ENCODE data around the gene NELFE.

DNA sequence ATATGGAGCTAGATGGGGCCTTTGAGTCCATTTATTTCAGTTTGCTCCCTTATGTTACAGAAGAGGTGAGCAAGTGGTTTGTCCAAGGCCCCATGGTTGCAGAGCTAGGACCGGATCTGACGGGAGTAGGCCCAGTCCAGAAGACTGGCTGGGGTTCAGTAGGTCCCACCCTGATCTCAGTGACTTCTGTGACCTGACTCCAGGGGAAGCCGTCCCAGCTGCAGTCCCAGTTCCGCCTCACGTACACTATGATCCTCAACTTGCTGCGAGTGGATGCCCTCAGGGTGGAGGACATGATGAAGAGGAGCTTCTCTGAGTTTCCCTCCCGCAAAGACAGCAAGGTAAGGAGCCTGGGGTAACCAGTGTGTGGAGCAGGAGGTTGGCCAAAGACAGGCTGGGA lies 7.7 kb upstream of the NELFE start:
- TF ChIP-seq, protein P1, sequence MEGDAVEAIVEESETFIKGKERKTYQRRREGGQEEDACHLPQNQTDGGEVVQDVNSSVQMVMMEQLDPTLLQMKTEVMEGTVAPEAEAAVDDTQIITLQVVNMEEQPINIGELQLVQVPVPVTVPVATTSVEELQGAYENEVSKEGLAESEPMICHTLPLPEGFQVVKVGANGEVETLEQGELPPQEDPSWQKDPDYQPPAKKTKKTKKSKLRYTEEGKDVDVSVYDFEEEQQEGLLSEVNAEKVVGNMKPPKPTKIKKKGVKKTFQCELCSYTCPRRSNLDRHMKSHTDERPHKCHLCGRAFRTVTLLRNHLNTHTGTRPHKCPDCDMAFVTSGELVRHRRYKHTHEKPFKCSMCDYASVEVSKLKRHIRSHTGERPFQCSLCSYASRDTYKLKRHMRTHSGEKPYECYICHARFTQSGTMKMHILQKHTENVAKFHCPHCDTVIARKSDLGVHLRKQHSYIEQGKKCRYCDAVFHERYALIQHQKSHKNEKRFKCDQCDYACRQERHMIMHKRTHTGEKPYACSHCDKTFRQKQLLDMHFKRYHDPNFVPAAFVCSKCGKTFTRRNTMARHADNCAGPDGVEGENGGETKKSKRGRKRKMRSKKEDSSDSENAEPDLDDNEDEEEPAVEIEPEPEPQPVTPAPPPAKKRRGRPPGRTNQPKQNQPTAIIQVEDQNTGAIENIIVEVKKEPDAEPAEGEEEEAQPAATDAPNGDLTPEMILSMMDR (IDR thresholded peaks at IDR 0.05): no peak
- TF ChIP-seq POLR2A (IDR thresholded peaks at IDR 0.05): no peak

Measured in Peyer's patch (tissue), 4 donors.